HFFc6 (cell line): ENCODE measurements around the gene SRSF3. TPM values are rescaled to one million over a fixed set of nuclear protein-coding genes. Genes with fewer than 3 reads are reported as not detected.
"Not testable (repeated sequence)": the region's sequence is repeated elsewhere in the genome, so short reads cannot be mapped to it uniquely, and the experiment has no call there.

Experiments
- DNase-seq: peaks from one replicate; pipeline ENCODE4 v3.0.0-alpha.2; 2018
- H3K27ac Mint-ChIP-seq: 2 replicates; pipeline ENCODE4 v1.8.0; 2020; ENCODE audit warnings: mild to moderate bottlenecking, mixed read lengths
- H3K27me3 Mint-ChIP-seq: 2 replicates; pipeline ENCODE4 v1.8.0; 2021; ENCODE audit warnings: mild to moderate bottlenecking, moderate library complexity, mixed read lengths; ENCODE audit not compliant: insufficient read depth
- H3K36me3 Mint-ChIP-seq: 2 replicates; pipeline ENCODE4 v1.8.0; 2021; ENCODE audit warnings: low read depth, mixed read lengths
- H3K4me1 Mint-ChIP-seq: 2 replicates; pipeline ENCODE4 v1.8.0; 2020; ENCODE audit warnings: low read depth, mixed read lengths
- H3K4me3 Mint-ChIP-seq: 2 replicates; pipeline ENCODE4 v1.8.0; 2020; ENCODE audit warnings: mild to moderate bottlenecking, moderate library complexity, mixed read lengths
- H3K9me3 Mint-ChIP-seq: 2 replicates; pipeline ENCODE4 v1.8.0; 2020; ENCODE audit warnings: mild to moderate bottlenecking, mixed read lengths
- CTCF ChIP-seq: fragments of 200-600 bp; sonication (generic); IDR thresholded peaks from 2 replicates; pipeline ENCODE4 v1.5.0; 2021; ENCODE audit warnings: antibody characterized with exemption, mild to moderate bottlenecking
- total RNA-seq, 6 experiments: library from RNA; stranded (reverse); fragmentation: NEBNext Ultra II Directional; extraction: Animal tissue kit (Norgen Biotek cat#: 25700); gene quantifications; 2 replicates in 1 of 6; 3 replicates in 5 of 6; pipeline ENCODE4 v1.2.3, GENCODE V29; 2021

Gene SRSF3
- total RNA-seq, 6 experiments from 2014 or later = 257 to 368 (median 330) TPM

GRCh38 chr6:36603222-36604089, 9.3 kb downstream of the SRSF3 start:
- H3K36me3 Mint-ChIP-seq = peaks cover 73% of the 10 kb centered on the region
- peak overlapping the region; percentile 38; the same call in 1 of the 2 replicates for H3K27ac Mint-ChIP-seq
- no peaks in the 10 kb centered on the region for H3K9me3 Mint-ChIP-seq
- peaks cover 82% of the 10 kb centered on the region for H3K4me1 Mint-ChIP-seq
- TF ChIP-seq CTCF = no peak
- no peak for DNase-seq
- peaks cover 8% of the 10 kb centered on the region for H3K27me3 Mint-ChIP-seq
- H3K4me3 Mint-ChIP-seq = no peak overlapping the region

- Mint-ChIP-seq H3K4me3 (peak overlapping the region; percentile 16; the same call in 1 of the 2 replicates), H3K36me3 (peaks cover 73% of the 10 kb centered on the region)
Observed at GRCh38 chr6:36604090-36605060, 10.2 kb downstream of the SRSF3 start.

GRCh38 chr6:36605143-36605542, 11.0 kb downstream of the SRSF3 start:
- TF ChIP-seq CTCF = no peak
- DNase-seq = no peak
- no peaks in the 10 kb centered on the region for H3K9me3 Mint-ChIP-seq
- peaks cover 79% of the 10 kb centered on the region for H3K4me1 Mint-ChIP-seq
- H3K36me3 Mint-ChIP-seq = peaks cover 70% of the 10 kb centered on the region
- peak overlapping the region; percentile 64 for H3K27ac Mint-ChIP-seq
- no peak overlapping the region for H3K4me3 Mint-ChIP-seq
- H3K27me3 Mint-ChIP-seq = peaks cover 11% of the 10 kb centered on the region

More at GRCh38 chr6:36604090-36605060, 10.2 kb downstream of the SRSF3 start:
- no peak for DNase-seq
- Mint-ChIP-seq H3K27me3 (peaks cover 10% of the 10 kb centered on the region), H3K4me1 (peaks cover 81% of the 10 kb centered on the region), H3K9me3 (no peaks in the 10 kb centered on the region), H3K27ac (peak overlapping the region; percentile 64)
- TF ChIP-seq CTCF = no peak

GRCh38 chr6:36605560-36606391, 11.6 kb downstream of the SRSF3 start:
- Mint-ChIP-seq H3K27me3 (peaks cover 12% of the 10 kb centered on the region), H3K36me3 (peaks cover 67% of the 10 kb centered on the region), H3K9me3 (no peaks in the 10 kb centered on the region), H3K4me3 (no peak overlapping the region), H3K27ac (peak overlapping the region; percentile 64), H3K4me1 (peaks cover 73% of the 10 kb centered on the region)
- peak; percentile 33; the same call in 1 of the 2 replicates for TF ChIP-seq CTCF
- DNase-seq = no peak

GRCh38 chr6:36607305-36607682, 13.1 kb downstream of the SRSF3 start:
- Mint-ChIP-seq H3K27ac (peak overlapping the region; percentile 73), H3K27me3 (peaks cover 19% of the 10 kb centered on the region), H3K4me1 (peaks cover 59% of the 10 kb centered on the region), H3K36me3 (peaks cover 65% of the 10 kb centered on the region)
- not testable (repeated sequence) for H3K9me3 Mint-ChIP-seq, DNase-seq, H3K4me3 Mint-ChIP-seq
